ENCODE data around the gene JMJD8. TPM values are rescaled to one million over a fixed set of nuclear protein-coding genes. Genes with fewer than 3 reads are reported as not detected.
A peak's percentile ranks its signal among the peaks of the same experiment; 100 is the strongest.

JMJD8 gene
- total and polyA plus RNA-seq, 7 donors = 18.7 to 93.4 (median 52.8) TPM

DNA sequence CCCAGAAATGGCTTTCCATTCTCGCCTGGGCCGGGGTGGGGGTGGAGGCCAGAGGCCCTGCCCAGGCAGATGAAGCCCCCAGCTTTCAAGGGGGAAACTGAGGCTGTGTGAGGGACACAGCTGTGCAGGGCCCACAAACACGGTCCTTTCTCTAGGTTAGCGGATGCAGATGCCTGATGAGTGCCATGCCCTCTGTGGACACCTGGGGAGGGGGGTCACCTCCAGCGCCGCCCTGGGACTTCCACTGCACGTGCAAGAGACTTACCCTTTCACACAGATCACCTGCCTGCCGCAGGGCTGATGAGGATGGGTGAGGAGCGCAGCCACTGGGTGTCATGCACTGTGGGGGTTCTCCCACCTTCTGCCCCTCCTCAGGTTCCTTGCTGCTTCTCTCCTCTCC lies 34.3 kb upstream of the JMJD8 start:
- peaks cover 0 to 11% (median 0%) of the 10 kb centered on the region in 3 donors for H3K27me3 ChIP-seq
- intact Hi-C loops (cut with DNase I) = no loop called here
- H3K36me3 ChIP-seq = no peaks in the 10 kb centered on the region
- DNase-seq = no peak
- 53 to 89% methylated on average over 9 of the region's 9 CpGs for WGBS, 2 donors
- H3K27ac ChIP-seq = no peak overlapping the region
- TF ChIP-seq, protein P1, sequence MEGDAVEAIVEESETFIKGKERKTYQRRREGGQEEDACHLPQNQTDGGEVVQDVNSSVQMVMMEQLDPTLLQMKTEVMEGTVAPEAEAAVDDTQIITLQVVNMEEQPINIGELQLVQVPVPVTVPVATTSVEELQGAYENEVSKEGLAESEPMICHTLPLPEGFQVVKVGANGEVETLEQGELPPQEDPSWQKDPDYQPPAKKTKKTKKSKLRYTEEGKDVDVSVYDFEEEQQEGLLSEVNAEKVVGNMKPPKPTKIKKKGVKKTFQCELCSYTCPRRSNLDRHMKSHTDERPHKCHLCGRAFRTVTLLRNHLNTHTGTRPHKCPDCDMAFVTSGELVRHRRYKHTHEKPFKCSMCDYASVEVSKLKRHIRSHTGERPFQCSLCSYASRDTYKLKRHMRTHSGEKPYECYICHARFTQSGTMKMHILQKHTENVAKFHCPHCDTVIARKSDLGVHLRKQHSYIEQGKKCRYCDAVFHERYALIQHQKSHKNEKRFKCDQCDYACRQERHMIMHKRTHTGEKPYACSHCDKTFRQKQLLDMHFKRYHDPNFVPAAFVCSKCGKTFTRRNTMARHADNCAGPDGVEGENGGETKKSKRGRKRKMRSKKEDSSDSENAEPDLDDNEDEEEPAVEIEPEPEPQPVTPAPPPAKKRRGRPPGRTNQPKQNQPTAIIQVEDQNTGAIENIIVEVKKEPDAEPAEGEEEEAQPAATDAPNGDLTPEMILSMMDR (IDR thresholded peaks at IDR 0.05) = no peak
- no peak for TF ChIP-seq EP300 (IDR thresholded peaks at IDR 0.05)
- no peak for TF ChIP-seq POLR2AphosphoS5 (IDR thresholded peaks at IDR 0.05)
- TF ChIP-seq POLR2A (IDR thresholded peaks at IDR 0.05) = no peak
- H3K9me3 ChIP-seq = no peaks in the 10 kb centered on the region
- H3K4me3 ChIP-seq = no peak overlapping the region
- H3K4me1 ChIP-seq = peaks cover 0 to 52% (median 45%) of the 10 kb centered on the region in 4 donors

DNA sequence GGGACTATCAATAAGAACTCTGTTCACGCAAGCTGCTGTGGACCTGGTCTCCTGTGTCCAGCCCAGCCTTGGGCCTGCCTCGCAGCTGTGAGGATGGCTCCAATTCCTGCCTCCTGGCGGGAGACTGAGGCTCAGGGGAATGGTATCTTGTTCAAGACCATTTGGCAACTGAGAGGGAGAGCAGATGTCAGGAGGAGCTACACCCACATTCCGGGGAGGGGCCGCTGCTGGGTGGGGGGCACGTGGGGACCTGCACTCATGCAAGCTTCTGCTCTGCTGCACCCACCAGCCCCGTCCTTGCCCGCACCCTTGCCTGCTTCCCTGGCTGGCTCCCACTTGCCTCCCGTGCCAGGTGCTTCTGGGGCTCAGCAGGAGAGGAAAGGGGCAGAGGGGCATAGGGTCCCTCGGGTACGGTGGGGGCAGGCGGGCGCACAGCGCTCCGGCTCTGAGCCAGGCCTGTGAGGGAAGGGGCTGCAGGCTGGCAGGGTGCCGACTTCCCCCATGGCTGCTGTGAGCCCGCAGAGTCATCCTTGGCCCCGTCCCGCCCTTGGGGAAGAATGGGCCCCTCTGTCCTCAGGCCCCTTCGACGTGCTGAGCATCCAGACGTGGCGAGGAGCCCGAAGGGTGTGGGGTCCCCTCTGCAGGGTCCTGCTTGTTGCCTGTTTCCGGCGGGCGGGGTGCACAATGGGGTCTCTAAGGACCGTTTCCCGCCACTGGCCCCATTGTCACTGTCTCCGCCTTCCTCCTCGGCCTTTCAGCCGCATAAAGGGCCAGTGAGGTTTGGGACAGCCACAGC lies 33.5 kb upstream of the JMJD8 start:
- H3K9me3 ChIP-seq = no peaks in the 10 kb centered on the region
- no peak overlapping the region for H3K27ac ChIP-seq
- DNase-seq = no peak
- TF ChIP-seq POLR2A (IDR thresholded peaks at IDR 0.05) = no peak
- TF ChIP-seq, protein P1 (IDR thresholded peaks at IDR 0.05) = no peak
- no peak for TF ChIP-seq EP300 (IDR thresholded peaks at IDR 0.05)
- TF ChIP-seq POLR2AphosphoS5 (IDR thresholded peaks at IDR 0.05) = no peak
- intact Hi-C loops (cut with DNase I) = no loop called here
- peaks cover 0 to 52% (median 45%) of the 10 kb centered on the region in 4 donors for H3K4me1 ChIP-seq
- 65 to 76% methylated on average over 32 of the region's 32 CpGs for WGBS, 2 donors
- no peaks in the 10 kb centered on the region for H3K36me3 ChIP-seq
- no peak overlapping the region for H3K4me3 ChIP-seq
- peaks cover 0 to 11% (median 0%) of the 10 kb centered on the region in 3 donors for H3K27me3 ChIP-seq

DNA sequence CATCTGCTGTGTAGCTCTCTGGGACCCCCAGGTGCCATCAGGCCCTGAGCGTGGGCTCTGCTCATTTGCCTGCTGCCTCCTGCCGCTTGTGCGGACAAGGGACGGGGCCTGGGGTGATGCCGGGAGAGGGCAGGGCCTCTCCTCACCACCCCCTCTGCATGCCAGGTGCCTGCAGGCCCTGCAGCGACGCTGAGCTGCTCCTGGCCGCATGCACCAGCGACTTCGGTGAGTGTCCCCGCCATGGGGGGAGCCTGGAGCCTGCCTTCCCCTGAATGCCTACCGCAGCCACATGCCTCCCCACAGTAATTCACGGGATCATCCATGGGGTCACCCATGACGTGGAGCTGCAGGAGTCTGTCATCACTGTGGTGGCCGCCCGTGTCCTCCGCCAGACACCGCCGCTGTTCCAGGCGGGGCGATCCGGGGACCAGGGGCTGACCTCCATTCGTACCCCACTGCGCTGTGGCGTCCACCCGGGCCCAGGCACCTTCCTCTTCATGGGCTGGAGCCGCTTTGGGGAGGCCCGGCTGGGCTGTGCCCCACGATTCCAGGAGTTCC lies 32.7 kb upstream of the JMJD8 start:
- no peak for DNase-seq
- Histone ChIP-seq H3K9me3 (no peaks in the 10 kb centered on the region), H3K27me3 (peaks cover 0 to 11% (median under 1%) of the 10 kb centered on the region in 3 donors), H3K4me3 (peak overlapping the region in 1 of 4 donors; percentile 63), H3K36me3 (no peaks in the 10 kb centered on the region), H3K27ac (no peak overlapping the region), H3K4me1 (peaks cover 0 to 50% (median 42%) of the 10 kb centered on the region in 4 donors)
- intact Hi-C loops (cut with DNase I) = no loop called here
- TF ChIP-seq POLR2A (IDR thresholded peaks at IDR 0.05) = no peak
- no peak for TF ChIP-seq POLR2AphosphoS5 (IDR thresholded peaks at IDR 0.05)
- TF ChIP-seq EP300 (IDR thresholded peaks at IDR 0.05) = no peak
- TF ChIP-seq, protein P1 (IDR thresholded peaks at IDR 0.05) = no peak
- 89 to 90% methylated on average over 29 of the region's 29 CpGs for WGBS, 2 donors

DNA sequence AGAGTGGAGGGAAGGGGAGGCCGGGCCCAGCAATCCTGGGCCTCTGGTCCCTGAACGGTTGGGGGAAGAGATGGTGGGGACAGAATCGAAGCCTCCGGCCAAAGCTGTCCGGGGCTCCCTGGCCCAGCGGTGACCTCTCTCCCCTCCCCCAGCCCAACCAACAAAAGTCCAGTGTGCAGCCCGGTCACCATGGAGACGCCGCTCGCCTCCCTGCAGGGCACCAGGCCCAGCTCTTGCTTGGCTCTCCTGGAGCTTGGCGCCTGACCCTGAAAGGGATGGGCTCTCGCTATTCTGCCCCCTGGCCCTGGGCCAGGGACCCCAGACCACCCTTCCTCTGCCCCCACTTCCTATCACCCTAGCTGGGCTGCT lies 32.0 kb upstream of the JMJD8 start:
- Histone ChIP-seq H3K36me3 (no peaks in the 10 kb centered on the region), H3K27ac (peak overlapping the region; percentile 32 to 75 (median 48)), H3K4me3 (peak overlapping the region; percentile 53 to 75 (median 64)), H3K9me3 (no peaks in the 10 kb centered on the region), H3K4me1 (peaks cover 0 to 45% (median 36%) of the 10 kb centered on the region in 4 donors), H3K27me3 (peaks cover 0 to 16% (median 8%) of the 10 kb centered on the region in 3 donors)
- intact Hi-C loops (cut with DNase I) = no loop called here
- TF ChIP-seq POLR2A (IDR thresholded peaks at IDR 0.05) (no peak), POLR2AphosphoS5 (IDR thresholded peaks at IDR 0.05) (no peak)
- no peak for DNase-seq
- WGBS, 2 donors = 17 to 26% methylated on average over 12 of the region's 12 CpGs

DNA sequence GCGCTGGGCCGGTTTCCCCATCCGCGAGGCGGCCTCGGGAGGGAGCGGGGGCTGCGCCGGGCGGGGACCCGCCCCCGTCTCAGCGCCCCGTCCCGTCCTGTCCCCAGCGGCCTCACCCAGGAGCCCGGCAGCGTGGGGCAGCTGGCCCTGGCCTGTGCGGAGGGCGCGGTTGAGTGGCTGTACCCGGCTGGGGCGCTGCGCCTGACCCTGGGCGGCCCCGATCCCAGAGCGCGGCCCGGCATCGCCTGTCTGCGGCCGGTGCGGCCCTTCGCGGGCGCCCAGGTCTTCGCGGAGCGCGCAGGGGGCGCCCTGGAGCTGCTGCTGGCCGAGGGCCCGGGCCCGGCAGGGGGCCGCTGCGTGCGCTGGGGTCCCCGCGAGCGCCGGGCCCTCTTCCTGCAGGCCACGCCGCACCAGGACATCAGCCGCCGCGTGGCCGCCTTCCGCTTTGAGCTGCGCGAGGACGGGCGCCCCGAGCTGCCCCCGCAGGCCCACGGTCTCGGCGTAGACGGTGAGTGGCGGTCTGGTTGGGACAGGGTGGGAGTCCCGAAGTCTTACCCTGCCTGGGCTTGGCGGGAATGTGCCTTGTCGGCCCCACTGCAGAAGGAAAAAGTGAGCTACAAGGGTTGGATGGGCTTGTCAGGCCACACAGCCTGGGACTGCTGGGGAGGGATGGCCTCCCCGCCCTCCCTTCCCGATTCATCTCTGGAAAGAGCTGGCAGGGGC lies 31.5 kb upstream of the JMJD8 start:
- Histone ChIP-seq H3K27me3 (peaks cover 4 to 21% (median 13%) of the 10 kb centered on the region in 3 donors), H3K9me3 (no peaks in the 10 kb centered on the region), H3K4me1 (peaks cover 0 to 44% (median 35%) of the 10 kb centered on the region in 4 donors), H3K4me3 (peak overlapping the region; percentile 53 to 75 (median 64)), H3K36me3 (no peaks in the 10 kb centered on the region), H3K27ac (peak overlapping the region; percentile 40 to 75 (median 56))
- DNase-seq = no peak
- WGBS, 2 donors = 1 to 2% methylated on average over 74 of the region's 74 CpGs
- TF ChIP-seq EP300 (IDR thresholded peaks at IDR 0.05) (no peak), POLR2A (IDR thresholded peaks at IDR 0.05) (no peak), POLR2AphosphoS5 (IDR thresholded peaks at IDR 0.05) (no peak)
- TF ChIP-seq, protein P1 (IDR thresholded peaks at IDR 0.05) = no peak
- intact Hi-C loops (cut with DNase I) = no loop called here
